ENCODE results near the gene RPRML. TPM values are rescaled to one million over a fixed set of nuclear protein-coding genes. Genes with fewer than 3 reads are reported as not detected.
"Not testable (repeated sequence)": the region's sequence is repeated elsewhere in the genome, so short reads cannot be mapped to it uniquely, and the experiment has no call there.

RPRML gene
- polyA plus RNA-seq, 1 experiment: not detected

- no peaks in the 10 kb centered on the region for H3K27me3 ChIP-seq (ENCODE audit: control insufficient read depth, insufficient read depth, low read length)
- ChIA-PET CTCF (interaction anchor here (1.7 kb wide), 1 partner anchor 62 kb away, joined by 8 read pairs; no protein-coding TSS in a partner anchor), POLR2A (no interaction called here)
- DNase-seq (ENCODE audit: low read depth, low spot score): no peak
- no peak for TF ChIP-seq CTCF (IDR thresholded peaks at IDR 0.05; ENCODE audit: low read depth, low read length)
- H3K9me3 ChIP-seq (ENCODE audit: control insufficient read depth, insufficient read depth, low read length): no peaks in the 10 kb centered on the region
- H3K4me3 ChIP-seq (ENCODE audit: low read depth, low read length): no peak overlapping the region
- H3K27ac ChIP-seq (ENCODE audit: low read depth, low read length): no peak overlapping the region
Measured at GRCh38 chr17:47004906-47005305, 25.9 kb upstream of the RPRML start.

- CTCF ChIA-PET: interaction anchor here (1.7 kb wide), 1 partner anchor 61 kb away, joined by 10 read pairs; no protein-coding TSS in a partner anchor
- POLR2A ChIA-PET: not testable (repeated sequence)
Measured at GRCh38 chr17:47003864-47004263, 24.8 kb upstream of the RPRML start.

GRCh38 chr17:46995841-46996571 lies 17.0 kb upstream of the RPRML start:
- POLR2A ChIA-PET: no interaction called here
- TF ChIP-seq CTCF (IDR thresholded peaks at IDR 0.05; ENCODE audit: low read depth, low read length): no peak
- DNase-seq (ENCODE audit: low read depth, low spot score): no peak

More at GRCh38 chr17:47003864-47004263, 24.8 kb upstream of the RPRML start:
- H3K9me3 ChIP-seq (ENCODE audit: control insufficient read depth, insufficient read depth, low read length); H3K27me3 ChIP-seq (ENCODE audit: control insufficient read depth, insufficient read depth, low read length); H3K27ac ChIP-seq (ENCODE audit: low read depth, low read length); DNase-seq (ENCODE audit: low read depth, low spot score); H3K4me3 ChIP-seq (ENCODE audit: low read depth, low read length): not testable (repeated sequence)

GRCh38 chr17:46994993-46995392 lies 15.9 kb upstream of the RPRML start:
- TF ChIP-seq CTCF (IDR thresholded peaks at IDR 0.05; ENCODE audit: low read depth, low read length): no peak
- DNase-seq (ENCODE audit: low read depth, low spot score): no peak
- POLR2A ChIA-PET: no interaction called here
- H3K4me3 ChIP-seq (ENCODE audit: low read depth, low read length): no peak overlapping the region
- H3K27me3 ChIP-seq (ENCODE audit: control insufficient read depth, insufficient read depth, low read length): peaks cover 3% of the 10 kb centered on the region
- H3K27ac ChIP-seq (ENCODE audit: low read depth, low read length): no peak overlapping the region
- CTCF ChIA-PET: interaction anchor here (1.3 kb wide), 1 partner anchor 52 kb away, joined by 3 read pairs; no protein-coding TSS in a partner anchor
- H3K9me3 ChIP-seq (ENCODE audit: control insufficient read depth, insufficient read depth, low read length): no peaks in the 10 kb centered on the region

More at GRCh38 chr17:46995841-46996571, 17.0 kb upstream of the RPRML start:
- H3K4me3 ChIP-seq (ENCODE audit: low read depth, low read length): no peak overlapping the region
- no peak overlapping the region for H3K27ac ChIP-seq (ENCODE audit: low read depth, low read length)
- H3K27me3 ChIP-seq (ENCODE audit: control insufficient read depth, insufficient read depth, low read length): no peaks in the 10 kb centered on the region
- CTCF ChIA-PET: no interaction called here
- no peaks in the 10 kb centered on the region for H3K9me3 ChIP-seq (ENCODE audit: control insufficient read depth, insufficient read depth, low read length)

GRCh38 chr17:46991617-46992016 lies 12.6 kb upstream of the RPRML start:
- H3K27ac ChIP-seq (ENCODE audit: low read depth, low read length): no peak overlapping the region
- no peak overlapping the region for H3K4me3 ChIP-seq (ENCODE audit: low read depth, low read length)
- H3K9me3 ChIP-seq (ENCODE audit: control insufficient read depth, insufficient read depth, low read length): no peaks in the 10 kb centered on the region
- DNase-seq (ENCODE audit: low read depth, low spot score): no peak
- TF ChIP-seq CTCF (IDR thresholded peaks at IDR 0.05; ENCODE audit: low read depth, low read length): no peak
- ChIA-PET CTCF (interaction anchor here (0.6 to 1.7 kb wide), 3 partner anchors 15 to 51 kb away, joined by 4 to 5 read pairs (median 4); no protein-coding TSS in a partner anchor), POLR2A (no interaction called here)
- H3K27me3 ChIP-seq (ENCODE audit: control insufficient read depth, insufficient read depth, low read length): peaks cover 15% of the 10 kb centered on the region

Data from AG04450 (cell line).